HCT116 (cell line): ENCODE measurements around the gene UGT1A7. TPM values are rescaled to one million over a fixed set of nuclear protein-coding genes. Genes with fewer than 3 reads are reported as not detected.

Experiments used
- ATAC-seq: fragments of 200-7000 bp; cut with Tn5 transposase; 2 replicates; pipeline ENCODE4 v1.9.1; 2020; ENCODE audit warnings: mild to moderate bottlenecking, moderate library complexity
- BruUV-seq: library from RNA; stranded (reverse); fragments of 400-500 nt; replicated peaks from 2 replicates; lab custom pipeline; 2021; lab: Mats Ljungman, UMichigan
- CTCF ChIA-PET: fragments of 300-600 bp; sonication (Branson Sonifier 250); formaldehyde crosslinking; loops from one replicate; lab custom pipeline; 2021; ENCODE audit warnings: antibody characterized with exemption; lab: Charles Lee
- POLR2A ChIA-PET: fragments of 300-600, 350-600 bp; sonication (Branson Sonifier 250); formaldehyde crosslinking; loops from one replicate; lab custom pipeline; 2021; ENCODE audit warnings: antibody characterized with exemption; lab: Charles Lee
- RAD21 ChIA-PET, 2 experiments: fragments of 300-600 bp; sonication (Branson Sonifier 250); formaldehyde crosslinking; loops; one replicate each; lab custom pipeline; 2023; ENCODE audit warnings: low total read pairs in 2 of 2; ENCODE audit not compliant: uncharacterized antibody in 2 of 2, unreplicated experiment in 2 of 2, low non-redundant PET in 1 of 2; lab: Charles Lee
- DNase-seq: peaks from one replicate; pipeline ENCODE4 v3.0.0-alpha.2; 2010; ENCODE audit warnings: low read depth, low spot score
- H2AFZ ChIP-seq: fragments of 200-600 bp; shearing (Covaris generic), sonication (generic); 2 replicates; pipeline ENCODE4 v1.6.1; 2017; ENCODE audit warnings: low read depth, mixed run types, mixed read lengths, antibody characterized with exemption, low read length; ENCODE audit not compliant: poor library complexity, severe bottlenecking
- H3K27ac ChIP-seq: 2 replicates; pipeline ENCODE4 v1.5.1; 2012; ENCODE audit warnings: low read depth, low read length
- H3K27me3 ChIP-seq: fragments of 200-600 bp; sonication (generic); 2 replicates; pipeline ENCODE4 v1.6.1; 2016; ENCODE audit warnings: mixed run types, low read length, mixed read lengths; ENCODE audit not compliant: insufficient read depth
- H3K36me3 ChIP-seq, 2 experiments: fragments of 200-500 bp in 1 of 2; fragments of 200-600 bp in 1 of 2; sonication (Bioruptor generic) in 1 of 2; sonication (generic) in 1 of 2; 2 replicates each; pipeline versions ENCODE4 v1.5.1 to v1.6.1; 2014 to 2016; ENCODE audit warnings: low read length in 2 of 2, inconsistent platforms in 1 of 2, mixed read lengths in 1 of 2, mixed run types in 1 of 2; ENCODE audit not compliant: insufficient read depth in 2 of 2, control insufficient read depth in 1 of 2
- H3K4me1 ChIP-seq, 2 experiments: fragments of 200-600 bp in 1 of 2; sonication (generic) in 1 of 2; 2 replicates each; pipeline versions ENCODE4 v1.5.1 to v1.6.1; 2012 to 2017; ENCODE audit warnings: low read length in 2 of 2, inconsistent platforms in 1 of 2, mild to moderate bottlenecking in 1 of 2, mixed read lengths in 1 of 2, mixed run types in 1 of 2, moderate library complexity in 1 of 2; ENCODE audit not compliant: insufficient read depth in 2 of 2, control insufficient read depth in 1 of 2
- H3K4me2 ChIP-seq: fragments of 200-600 bp; sonication (generic); 2 replicates; pipeline ENCODE4 v1.6.1; 2017; ENCODE audit warnings: mixed run types, low read length, mixed read lengths
- H3K4me3 ChIP-seq, 2 experiments: fragments of 200-600 bp in 1 of 2; sonication (generic) in 1 of 2; replicated peaks in 1 of 2; 2 replicates each; pipeline ENCODE4 v1.5.1; 2011 to 2016; ENCODE audit warnings: low read length in 2 of 2, control low read depth in 1 of 2, low read depth in 1 of 2, mild to moderate bottlenecking in 1 of 2, mixed read lengths in 1 of 2, mixed run types in 1 of 2
- H3K79me2 ChIP-seq: fragments of 200-600 bp; sonication (generic); 2 replicates; pipeline ENCODE4 v1.6.1; 2017; ENCODE audit warnings: mild to moderate bottlenecking, mixed run types, low read length, moderate library complexity, mixed read lengths; ENCODE audit not compliant: insufficient read depth
- H3K9ac ChIP-seq: fragments of 200-600 bp; sonication (generic); 2 replicates; pipeline ENCODE4 v1.6.1; 2016; ENCODE audit warnings: low read length, mixed read lengths
- H3K9me2 ChIP-seq: fragments of 200-600 bp; sonication (generic), shearing (Covaris generic); 2 replicates; pipeline ENCODE4 v1.6.1; 2017; ENCODE audit warnings: mixed run types, mild to moderate bottlenecking, moderate library complexity; ENCODE audit not compliant: insufficient read depth
- H3K9me3 ChIP-seq, 2 experiments: fragments of 200-500 bp in 1 of 2; fragments of 200-600 bp in 1 of 2; sonication (Bioruptor generic) in 1 of 2; sonication (generic) in 1 of 2; 2 replicates each; pipeline ENCODE4 v1.6.1; 2014 to 2017; ENCODE audit warnings: low read length in 2 of 2, mixed read lengths in 2 of 2, inconsistent platforms in 1 of 2, low read depth in 1 of 2, mild to moderate bottlenecking in 1 of 2, mixed run types in 1 of 2, moderate library complexity in 1 of 2; ENCODE audit not compliant: control insufficient read depth in 1 of 2, insufficient read depth in 1 of 2
- H4K20me1 ChIP-seq: fragments of 200-600 bp; sonication (generic), shearing (Covaris generic); 2 replicates; pipeline ENCODE4 v1.6.1; 2017; ENCODE audit warnings: mixed run types, mild to moderate bottlenecking, moderate library complexity; ENCODE audit not compliant: insufficient read depth
- CTCF ChIP-seq, 3 experiments: fragments of 200-600 bp in 1 of 3; sonication (generic) in 1 of 3; IDR thresholded peaks in 2 of 3; conservative IDR thresholded peaks in 1 of 3; 2 replicates each; pipeline ENCODE4 v1.5.1; 2012 to 2017; ENCODE audit warnings: low read depth in 2 of 3, low read length in 2 of 3, antibody characterized with exemption in 1 of 3, borderline replicate concordance in 1 of 3, control low read depth in 1 of 3, mild to moderate bottlenecking in 1 of 3, mixed read lengths in 1 of 3, mixed run types in 1 of 3, moderate library complexity in 1 of 3; ENCODE audit not compliant: insufficient read depth in 1 of 3
- EGR1 ChIP-seq: IDR thresholded peaks from 2 replicates; pipeline ENCODE4 v1.6.1; 2012; ENCODE audit warnings: low read depth
- FOSL1 ChIP-seq: IDR thresholded peaks from 2 replicates; pipeline ENCODE4 v1.6.1; 2012; ENCODE audit warnings: low read depth
- POLR2A ChIP-seq: IDR thresholded peaks from 2 replicates; pipeline ENCODE4 v1.7.0; 2011; ENCODE audit warnings: borderline replicate concordance; ENCODE audit not compliant: insufficient read depth, insufficient read length; ENCODE audit errors: extremely low read depth
- SP1 ChIP-seq: IDR thresholded peaks from 2 replicates; pipeline ENCODE4 v1.6.1; 2012; ENCODE audit warnings: low read depth
- TCF7L2 ChIP-seq: IDR thresholded peaks from 2 replicates; pipeline ENCODE4 v1.7.0; 2011; ENCODE audit warnings: borderline replicate concordance, inconsistent platforms; ENCODE audit not compliant: insufficient read depth, insufficient read length; ENCODE audit errors: extremely low read depth
- YY1 ChIP-seq: IDR thresholded peaks from 2 replicates; pipeline ENCODE4 v1.6.1; 2011; ENCODE audit warnings: low read length, low read depth, moderate library complexity, mild to moderate bottlenecking; ENCODE audit not compliant: insufficient replicate concordance; ENCODE audit errors: extremely low read depth
- ZFX ChIP-seq: fragments of 450-650 bp; IDR thresholded peaks from 2 replicates; pipeline ENCODE4 v1.6.1; 2017
- intact Hi-C: fragments of 100-400 bp; cut with micrococcal nuclease; formaldehyde crosslinking; loops from 2 replicates; pipeline ENCODE4 v1.10.0; 2022
- total RNA-seq: library from RNA; stranded (reverse); gene quantifications from one replicate; pipeline ENCODE4 v1.2.1, GENCODE V29; 2021; ENCODE audit not compliant: unreplicated experiment

The UGT1A7 gene
- total RNA-seq, 1 experiment from 2014 or later, result not detected

- peak; percentile 49 for TF ChIP-seq SP1
- TF ChIP-seq ZFX, result no peak
- TF ChIP-seq CTCF (IDR thresholded peaks at IDR 0.05 in 2 of 3, conservative IDR thresholded peaks at IDR 0.05 in 1 of 3; ENCODE audit: borderline replicate concordance in 1 of 3, insufficient read depth in 1 of 3, low read depth in 2 of 3, low read length in 2 of 3), result 0 out of 6 replicates have a peak, but pooled peaks of 1 of the 3 experiments have one; percentile 8
- TF ChIP-seq FOSL1, result no peak
- TF ChIP-seq TCF7L2, result no peak
- peak; percentile 10 for TF ChIP-seq YY1
- no peak for TF ChIP-seq EGR1
- no peak for TF ChIP-seq POLR2A
- no peak overlapping the region for H3K4me2 ChIP-seq
- H2AFZ ChIP-seq, result no peak overlapping the region
- ATAC-seq, result peak; percentile 85
- no peaks in the 10 kb centered on the region for H3K9me2 ChIP-seq
- ChIA-PET RAD21 (no interaction called here), CTCF (no interaction called here), POLR2A (no interaction called here)
- H3K4me1 ChIP-seq, result no peaks in the 10 kb centered on the region
- H3K4me3 ChIP-seq, result no peak overlapping the region
- peak; percentile 24 for DNase-seq
- no peaks in the 10 kb centered on the region for H3K9me3 ChIP-seq
- no peaks in the 10 kb centered on the region for H4K20me1 ChIP-seq
- H3K79me2 ChIP-seq, result no peaks in the 10 kb centered on the region
- no TSS peak for BruUV-seq
- no peak overlapping the region for H3K9ac ChIP-seq
- H3K27me3 ChIP-seq, result no peaks in the 10 kb centered on the region
- H3K27ac ChIP-seq, result no peak overlapping the region
- no peaks in the 10 kb centered on the region for H3K36me3 ChIP-seq
- intact Hi-C loops, result no loop called here
Observed at GRCh38 chr2:233814056-233814835, 132.5 kb downstream of the UGT1A7 start.
